ENCODE results near the gene PZP. TPM values are rescaled to one million over a fixed set of nuclear protein-coding genes. Genes with fewer than 3 reads are reported as not detected.
A peak's percentile ranks its signal among the peaks of the same experiment; 100 is the strongest.
"Not testable (repeated sequence)": the region's sequence is repeated elsewhere in the genome, so short reads cannot be mapped to it uniquely, and the experiment has no call there.

Gene PZP
- total RNA-seq: 1 to 10 TPM in 2 of 8 experiments, under 1 TPM in 5, not detected in 1; 0.08 to 1.6 (median 0.43) TPM

DNA sequence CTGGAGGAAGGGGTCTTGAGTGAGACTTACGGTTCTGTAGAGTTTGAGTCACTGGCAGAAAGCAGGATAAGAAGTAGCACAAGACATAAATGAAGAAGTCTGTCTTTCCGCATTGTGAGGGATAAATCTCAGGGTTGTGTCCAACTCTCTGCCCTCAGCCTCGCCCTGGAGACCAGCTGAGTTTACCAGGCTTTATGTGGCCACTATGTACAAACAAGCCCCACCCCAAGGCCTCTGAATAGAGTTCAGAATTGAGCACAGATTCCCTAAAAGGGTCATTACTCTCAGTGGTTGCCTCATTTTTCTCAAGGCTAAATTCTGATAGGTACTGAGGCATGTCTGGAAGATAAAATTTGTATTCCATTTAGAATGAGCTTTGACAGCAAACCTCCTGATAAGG lies at the start of gene PZP:
Gene PZP (minus strand): TSS at position 167 of the 400 bp plus-strand sequence. CDS start 54 bp downstream, at position 113.
- ATAC-seq (replicated peaks in 6 of 8): peak in 2 of 8 experiments; percentile 71 to 87
- in situ Hi-C loops (cut with MboI; ENCODE audit: low pct_unique_long_range_greater_than_20kb in 2 of 9, low sequenced_read_pairs in 9 of 9, unreplicated experiment in 9 of 9): no loop called here
- Histone ChIP-seq H3K27ac (no peak within 1 kb of the TSS), H3K4me1 (replicated peaks in 1 of 2) (no peaks in the 10 kb centered on the region), H3K4me3 (no peak within 1 kb of the TSS)
- WGBS, 10 experiments: 0 to 87% (median 39%) methylated on average over 1 to 2 of the region's 3 CpGs; no CpG with 5 or more reads in 2 of the 10 experiments

DNA sequence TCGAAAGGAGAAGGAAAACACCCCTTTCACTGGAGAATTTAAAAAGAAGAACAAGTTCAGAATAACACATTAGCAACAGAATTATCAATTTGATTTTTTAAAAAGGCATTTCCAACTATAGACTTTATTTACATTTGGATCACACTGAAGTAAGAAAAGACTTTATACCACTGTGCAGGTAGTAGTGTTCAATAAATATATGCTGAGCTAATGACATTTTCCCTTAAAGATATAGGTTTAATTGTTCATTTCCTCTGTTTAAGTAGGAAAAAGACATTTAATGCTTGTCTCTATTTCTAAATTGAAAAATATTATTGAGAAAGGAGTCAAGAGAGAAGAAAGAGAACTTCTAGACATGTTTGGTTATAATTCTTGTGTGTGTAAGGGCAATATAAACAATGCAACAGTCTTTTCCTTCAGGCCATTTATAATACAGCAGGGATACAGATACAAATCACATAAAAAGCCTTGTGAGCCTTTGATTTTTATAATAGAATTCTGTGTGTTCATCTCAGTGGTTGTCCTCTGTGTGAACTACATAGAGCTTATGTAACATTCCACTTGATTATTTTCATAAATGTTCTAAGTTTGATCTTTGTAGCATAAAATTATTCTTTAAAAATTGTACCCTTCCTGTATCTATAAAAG lies 48.7 kb upstream of the PZP start:
- H3K27ac ChIP-seq: no peak overlapping the region
- ATAC-seq (replicated peaks in 6 of 8): no peak
- in situ Hi-C loops (cut with MboI; ENCODE audit: low pct_unique_long_range_greater_than_20kb in 2 of 9, low sequenced_read_pairs in 9 of 9, unreplicated experiment in 9 of 9): no loop called here
- peaks cover 0 to 3% of the 10 kb centered on the region in 2 donors for H3K4me1 ChIP-seq (replicated peaks in 1 of 2)
- H3K4me3 ChIP-seq: no peak overlapping the region
- 0 to 45% methylated on average over 1 of the region's 1 CpG; no CpG with 5 or more reads in 8 of the 10 experiments for WGBS, 10 experiments

DNA sequence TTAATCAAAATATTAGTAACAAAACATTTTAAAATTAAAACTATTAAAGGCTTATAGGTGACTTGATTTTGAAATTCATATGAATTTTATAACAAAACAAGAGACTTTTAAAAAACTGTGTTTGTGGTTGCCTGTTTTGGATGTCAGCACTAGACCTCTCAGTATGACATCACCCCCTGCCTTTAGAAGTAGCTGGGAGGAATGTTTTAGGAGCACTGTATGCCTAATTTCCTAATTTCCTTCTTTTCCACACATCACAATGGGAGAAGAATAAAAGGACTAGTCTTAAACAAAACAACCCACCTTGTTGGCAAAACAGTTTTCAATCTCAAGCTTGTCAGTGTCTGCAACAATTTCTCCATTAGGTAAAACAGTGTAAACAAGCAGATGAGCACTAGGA lies 48.1 kb upstream of the PZP start:
- no peak overlapping the region for H3K27ac ChIP-seq
- peaks cover 0 to 3% of the 10 kb centered on the region in 2 donors for H3K4me1 ChIP-seq (replicated peaks in 1 of 2)
- in situ Hi-C loops (cut with MboI; ENCODE audit: low pct_unique_long_range_greater_than_20kb in 2 of 9, low sequenced_read_pairs in 9 of 9, unreplicated experiment in 9 of 9): no loop called here
- no peak for ATAC-seq (replicated peaks in 6 of 8)
- H3K4me3 ChIP-seq: no peak overlapping the region

DNA sequence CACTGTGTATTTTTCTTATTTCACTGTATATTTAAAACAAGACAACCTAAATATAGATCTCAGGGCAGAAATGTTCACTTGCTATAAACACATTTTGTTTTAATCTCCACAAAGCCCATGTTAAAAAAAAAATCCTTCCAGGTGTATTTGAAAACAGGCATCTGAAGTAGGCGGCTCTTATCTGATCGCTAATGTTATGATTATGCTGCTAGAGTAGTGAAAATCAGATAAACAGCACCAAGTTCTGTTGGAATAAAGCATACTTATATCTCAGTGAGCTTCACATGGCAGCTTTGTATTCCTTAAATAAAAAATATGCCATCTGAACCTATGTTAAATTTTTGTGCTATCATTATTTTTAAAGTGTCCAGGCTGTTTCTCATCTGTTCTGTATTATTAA lies 47.6 kb upstream of the PZP start:
- in situ Hi-C loops (cut with MboI; ENCODE audit: low pct_unique_long_range_greater_than_20kb in 2 of 9, low sequenced_read_pairs in 9 of 9, unreplicated experiment in 9 of 9): no loop called here
- ATAC-seq (replicated peaks in 6 of 8): no peak
- Histone ChIP-seq H3K27ac (no peak overlapping the region), H3K4me1 (replicated peaks in 1 of 2) (no peaks in the 10 kb centered on the region), H3K4me3 (no peak overlapping the region)
- 0 to 100% (median 72%) methylated on average over 1 to 2 of the region's 2 CpGs; no CpG with 5 or more reads in 2 of the 10 experiments for WGBS, 10 experiments

DNA sequence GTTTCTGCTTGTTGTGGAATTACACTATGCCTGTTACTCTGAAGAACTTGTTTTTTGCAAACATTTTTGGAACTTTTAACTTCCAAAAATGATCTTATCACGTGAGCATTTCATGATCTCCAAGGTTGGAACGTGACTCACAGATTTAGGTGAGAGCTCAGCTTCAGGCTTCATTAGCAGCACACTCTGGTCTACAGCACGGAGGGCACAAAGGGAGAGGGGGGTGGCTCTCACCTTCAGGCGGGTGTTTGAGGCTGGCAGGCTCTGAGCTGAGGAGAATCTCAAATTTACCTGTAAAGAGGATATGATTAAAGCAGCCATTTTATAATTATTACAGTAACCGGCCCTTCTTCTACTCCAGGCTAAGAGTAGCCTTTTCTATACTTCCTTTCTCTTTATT lies 45.3 kb upstream of the PZP start:
- WGBS, 10 experiments: 0 to 53% (median 4%) methylated on average over 1 to 5 of the region's 5 CpGs; no CpG with 5 or more reads in 1 of the 10 experiments
- in situ Hi-C loops (cut with MboI; ENCODE audit: low pct_unique_long_range_greater_than_20kb in 2 of 9, low sequenced_read_pairs in 9 of 9, unreplicated experiment in 9 of 9): no loop called here
- no peak overlapping the region for H3K27ac ChIP-seq
- H3K4me1 ChIP-seq (replicated peaks in 1 of 2): no peaks in the 10 kb centered on the region
- H3K4me3 ChIP-seq: no peak overlapping the region
- no peak for ATAC-seq (replicated peaks in 6 of 8)

DNA sequence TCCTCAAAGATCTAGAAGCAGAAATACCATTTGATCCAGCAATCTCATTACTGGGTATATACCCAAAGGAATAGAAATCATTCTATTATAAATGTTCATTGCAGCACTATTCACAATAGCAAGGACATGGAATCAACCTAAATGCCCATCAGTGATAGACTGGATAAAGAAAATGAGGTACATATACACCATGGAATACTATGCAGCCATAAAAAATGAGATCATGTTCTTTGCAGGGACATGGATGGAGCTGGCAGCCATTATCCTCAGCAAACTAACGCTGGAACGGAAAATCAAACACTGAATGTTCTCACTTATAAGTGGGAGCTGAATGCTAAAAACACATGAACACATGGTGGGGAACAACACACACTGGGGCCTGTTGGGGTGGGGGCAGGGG lies 44.6 kb upstream of the PZP start:
- WGBS, 10 experiments: 0 to 100% (median 89%) methylated on average over 1 to 2 of the region's 2 CpGs; no CpG with 5 or more reads in 5 of the 10 experiments
- ATAC-seq (replicated peaks in 6 of 8); H3K27ac ChIP-seq; in situ Hi-C loops (cut with MboI; ENCODE audit: low pct_unique_long_range_greater_than_20kb in 2 of 9, low sequenced_read_pairs in 9 of 9, unreplicated experiment in 9 of 9); H3K4me1 ChIP-seq (replicated peaks in 1 of 2); H3K4me3 ChIP-seq: not testable (repeated sequence)

DNA sequence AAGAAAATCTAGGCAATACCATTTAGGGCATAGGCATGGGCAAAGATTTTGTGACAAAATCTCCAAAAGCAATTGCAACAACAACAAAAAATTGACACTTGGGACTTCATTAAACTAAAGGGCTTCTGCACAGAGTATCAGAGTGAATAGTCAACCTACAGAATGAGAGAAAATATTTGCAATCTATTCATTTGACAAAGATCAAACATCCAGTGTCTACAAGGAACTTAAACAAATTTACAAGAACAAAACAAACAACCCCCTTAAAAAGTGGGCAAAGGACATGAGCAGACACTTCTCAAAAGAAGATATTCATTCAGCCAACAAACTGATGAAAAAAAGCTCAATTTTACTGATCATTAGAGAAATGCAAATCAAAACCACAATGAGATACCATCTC lies 44.1 kb upstream of the PZP start:
- no peak overlapping the region for H3K27ac ChIP-seq
- H3K4me3 ChIP-seq: no peak overlapping the region
- no peak for ATAC-seq (replicated peaks in 6 of 8)
- in situ Hi-C loops (cut with MboI; ENCODE audit: low pct_unique_long_range_greater_than_20kb in 2 of 9, low sequenced_read_pairs in 9 of 9, unreplicated experiment in 9 of 9): no loop called here
- H3K4me1 ChIP-seq (replicated peaks in 1 of 2): no peaks in the 10 kb centered on the region

DNA sequence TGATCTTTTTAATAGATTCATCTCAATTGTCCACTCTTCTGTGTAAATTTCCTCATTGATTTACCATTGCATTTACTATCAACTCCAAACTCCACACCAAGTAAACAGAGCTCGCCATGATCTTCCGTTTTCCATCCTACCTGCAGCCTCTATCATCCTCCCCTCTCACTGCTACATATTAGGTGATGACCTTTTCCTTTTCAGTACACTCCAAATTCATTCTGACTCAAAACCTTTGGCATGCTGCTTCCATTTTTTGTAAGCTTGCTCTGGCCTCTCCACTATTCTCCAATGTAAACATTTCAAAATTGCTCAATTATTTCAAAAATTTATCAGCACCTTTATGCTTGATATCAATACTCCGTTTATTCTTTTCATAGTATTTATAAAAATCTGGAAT lies 40.2 kb upstream of the PZP start:
- H3K27ac ChIP-seq: no peak overlapping the region
- no peak overlapping the region for H3K4me3 ChIP-seq
- no peak for ATAC-seq (replicated peaks in 6 of 8)
- 0 to 100% (median 63%) methylated on average over 1 to 3 of the region's 3 CpGs for WGBS, 10 experiments
- H3K4me1 ChIP-seq (replicated peaks in 1 of 2): no peaks in the 10 kb centered on the region
- in situ Hi-C loops (cut with MboI; ENCODE audit: low pct_unique_long_range_greater_than_20kb in 2 of 9, low sequenced_read_pairs in 9 of 9, unreplicated experiment in 9 of 9): no loop called here

DNA sequence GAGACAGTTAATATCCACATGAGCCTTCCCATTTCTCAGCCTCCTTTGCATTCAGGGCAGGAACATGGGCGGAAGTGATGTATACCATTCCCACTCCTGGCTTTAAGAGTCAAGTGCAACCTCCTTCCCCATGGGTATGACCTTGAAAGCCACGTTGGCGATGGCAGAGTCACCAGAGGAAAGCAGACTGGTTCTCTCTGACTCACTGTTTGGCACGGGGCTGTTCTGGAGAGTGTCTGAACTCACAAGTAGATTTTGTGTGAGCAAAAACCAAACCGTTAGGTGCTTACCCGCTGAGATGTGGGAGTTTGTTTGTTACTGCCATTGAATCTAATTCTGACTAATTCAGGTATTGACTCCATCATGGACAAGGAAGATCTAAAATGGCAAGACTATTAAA lies 36.7 kb upstream of the PZP start:
- WGBS, 10 experiments: 0 to 100% (median 57%) methylated on average over 1 to 5 of the region's 6 CpGs; no CpG with 5 or more reads in 2 of the 10 experiments
- no peak overlapping the region for H3K27ac ChIP-seq
- no peak for ATAC-seq (replicated peaks in 6 of 8)
- no peak overlapping the region for H3K4me3 ChIP-seq
- H3K4me1 ChIP-seq (replicated peaks in 1 of 2): no peaks in the 10 kb centered on the region
- in situ Hi-C loops (cut with MboI; ENCODE audit: low pct_unique_long_range_greater_than_20kb in 2 of 9, low sequenced_read_pairs in 9 of 9, unreplicated experiment in 9 of 9): no loop called here

DNA sequence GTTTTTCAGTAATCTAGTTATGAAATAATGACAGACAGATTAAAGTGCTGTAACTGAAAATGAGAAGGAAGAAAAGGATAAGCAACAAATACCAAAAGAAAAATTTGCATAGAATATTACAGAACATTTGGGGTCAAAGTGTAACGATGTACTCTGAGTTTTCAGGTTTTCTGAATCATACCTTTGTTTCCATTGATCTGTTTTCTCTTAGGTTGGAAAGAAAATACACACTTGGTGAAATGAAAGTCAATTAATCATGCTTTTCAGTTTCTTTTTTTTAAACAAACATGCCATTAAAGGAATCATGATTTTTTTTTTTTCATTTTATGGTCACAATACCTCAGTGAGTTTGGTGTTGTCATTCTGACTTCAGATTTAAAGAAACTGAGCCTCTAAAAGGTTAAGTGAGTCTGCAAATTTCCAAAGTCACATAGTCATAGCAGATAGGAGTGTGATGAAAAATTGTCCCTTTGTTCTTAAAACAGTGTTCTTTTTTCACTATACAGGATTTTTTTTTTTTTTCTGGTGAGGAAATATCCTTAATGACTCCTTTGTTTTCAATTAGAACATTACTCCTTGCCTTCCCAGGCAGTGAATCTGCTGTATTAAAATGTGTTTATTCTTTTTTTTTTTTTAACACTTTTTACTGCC lies 35.9 kb upstream of the PZP start:
- Histone ChIP-seq H3K4me3 (no peak overlapping the region), H3K27ac (no peak overlapping the region), H3K4me1 (replicated peaks in 1 of 2) (no peaks in the 10 kb centered on the region)
- ATAC-seq (replicated peaks in 6 of 8): no peak
- 8 to 100% (median 85%) methylated on average over 1 of the region's 1 CpG for WGBS, 10 experiments
- in situ Hi-C loops (cut with MboI; ENCODE audit: low pct_unique_long_range_greater_than_20kb in 2 of 9, low sequenced_read_pairs in 9 of 9, unreplicated experiment in 9 of 9): no loop called here

DNA sequence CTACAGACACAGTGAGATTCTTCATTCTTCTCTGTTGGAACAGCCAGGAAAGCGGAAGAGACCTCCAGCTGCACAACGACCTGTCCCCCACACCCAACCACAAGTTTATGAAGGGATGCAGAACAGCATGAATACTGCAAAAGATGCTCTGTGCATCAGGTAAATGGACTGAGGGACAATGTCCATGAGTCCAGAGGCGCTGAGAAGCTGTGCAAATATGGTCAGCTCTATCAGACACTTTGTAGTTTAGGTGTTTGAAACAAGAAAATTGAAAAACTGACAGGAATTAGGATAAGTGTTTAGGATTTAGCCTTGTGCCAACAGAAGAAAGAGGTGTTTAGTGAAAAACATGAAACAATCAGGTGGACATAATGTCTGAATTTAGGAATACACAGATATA lies 33.1 kb upstream of the PZP start:
- ATAC-seq (replicated peaks in 6 of 8): no peak
- Histone ChIP-seq H3K27ac (no peak overlapping the region), H3K4me1 (replicated peaks in 1 of 2) (no peaks in the 10 kb centered on the region), H3K4me3 (no peak overlapping the region)
- WGBS, 10 experiments: 40 to 100% (median 100%) methylated on average over 1 to 3 of the region's 3 CpGs; no CpG with 5 or more reads in 5 of the 10 experiments
- in situ Hi-C loops (cut with MboI; ENCODE audit: low pct_unique_long_range_greater_than_20kb in 2 of 9, low sequenced_read_pairs in 9 of 9, unreplicated experiment in 9 of 9): no loop called here

DNA sequence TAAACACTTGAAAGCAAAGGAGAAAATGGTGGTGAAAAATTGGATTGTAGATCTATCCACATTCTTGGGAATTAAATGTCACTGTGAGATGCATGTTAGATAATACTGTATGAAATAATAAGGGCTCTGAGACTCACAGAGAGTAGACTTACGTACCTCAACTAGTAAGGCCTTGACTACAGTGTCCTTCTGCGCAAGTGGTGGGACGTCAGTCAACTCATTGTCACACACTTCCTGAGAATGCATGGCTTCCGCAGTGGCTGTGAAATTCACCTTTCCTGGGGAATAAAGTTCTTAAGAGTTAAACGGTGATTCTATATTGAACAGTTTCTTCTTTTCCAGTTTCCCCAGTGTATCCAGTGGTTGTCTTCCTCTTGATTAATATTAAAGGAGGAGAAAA lies 32.6 kb upstream of the PZP start:
- ATAC-seq (replicated peaks in 6 of 8): no peak
- 52 to 100% (median 76%) methylated on average over 1 to 5 of the region's 5 CpGs for WGBS, 10 experiments
- no peak overlapping the region for H3K27ac ChIP-seq
- H3K4me3 ChIP-seq: no peak overlapping the region
- in situ Hi-C loops (cut with MboI; ENCODE audit: low pct_unique_long_range_greater_than_20kb in 2 of 9, low sequenced_read_pairs in 9 of 9, unreplicated experiment in 9 of 9): no loop called here
- no peaks in the 10 kb centered on the region for H3K4me1 ChIP-seq (replicated peaks in 1 of 2)

DNA sequence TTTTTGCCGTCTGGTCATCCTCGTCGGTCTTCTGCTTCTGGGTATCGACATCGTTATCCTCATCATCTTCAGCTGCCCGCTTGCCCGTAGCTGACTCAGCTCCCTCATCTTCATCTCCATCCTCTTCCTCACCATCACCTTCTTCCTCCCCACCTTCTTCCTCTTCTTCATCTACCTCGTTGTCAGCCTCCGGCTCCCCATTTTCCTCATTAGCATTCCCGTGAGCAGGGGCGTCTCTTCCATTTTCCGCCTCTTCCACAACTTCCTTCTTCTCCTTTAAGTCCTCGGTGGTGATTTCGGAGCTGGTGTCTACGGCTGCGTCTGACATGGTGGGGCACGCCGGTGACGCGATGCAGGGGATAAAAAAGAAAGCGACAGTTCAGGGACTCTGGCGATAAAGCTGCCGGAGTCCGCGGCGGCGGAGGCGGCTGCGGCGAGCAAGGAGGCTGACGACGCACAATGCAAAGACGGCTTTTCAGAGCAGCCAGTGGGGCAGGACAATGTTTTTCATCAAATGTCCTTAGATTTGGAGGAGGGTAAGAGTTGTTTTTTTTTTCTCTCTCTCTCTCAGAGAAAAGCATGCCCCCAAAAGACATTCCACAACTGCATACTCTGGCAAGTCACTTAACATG lies 31.9 kb upstream of the PZP start:
- H3K27ac ChIP-seq: not testable (repeated sequence)

More for the DNA sequence above, 31.9 kb upstream of the PZP start:
- in situ Hi-C loops (cut with MboI; ENCODE audit: low pct_unique_long_range_greater_than_20kb in 2 of 9, low sequenced_read_pairs in 9 of 9, unreplicated experiment in 9 of 9); H3K4me3 ChIP-seq; H3K4me1 ChIP-seq (replicated peaks in 1 of 2); ATAC-seq (replicated peaks in 6 of 8): not testable (repeated sequence)
- WGBS, 10 experiments: 11 to 91% (median 49%) methylated on average over 2 to 12 of the region's 33 CpGs; no CpG with 5 or more reads in 5 of the 10 experiments

Data from motor neuron (in vitro differentiated cells).